Measurements from ENCODE around the gene NCAPH2.

NCAPH2 gene

DNA sequence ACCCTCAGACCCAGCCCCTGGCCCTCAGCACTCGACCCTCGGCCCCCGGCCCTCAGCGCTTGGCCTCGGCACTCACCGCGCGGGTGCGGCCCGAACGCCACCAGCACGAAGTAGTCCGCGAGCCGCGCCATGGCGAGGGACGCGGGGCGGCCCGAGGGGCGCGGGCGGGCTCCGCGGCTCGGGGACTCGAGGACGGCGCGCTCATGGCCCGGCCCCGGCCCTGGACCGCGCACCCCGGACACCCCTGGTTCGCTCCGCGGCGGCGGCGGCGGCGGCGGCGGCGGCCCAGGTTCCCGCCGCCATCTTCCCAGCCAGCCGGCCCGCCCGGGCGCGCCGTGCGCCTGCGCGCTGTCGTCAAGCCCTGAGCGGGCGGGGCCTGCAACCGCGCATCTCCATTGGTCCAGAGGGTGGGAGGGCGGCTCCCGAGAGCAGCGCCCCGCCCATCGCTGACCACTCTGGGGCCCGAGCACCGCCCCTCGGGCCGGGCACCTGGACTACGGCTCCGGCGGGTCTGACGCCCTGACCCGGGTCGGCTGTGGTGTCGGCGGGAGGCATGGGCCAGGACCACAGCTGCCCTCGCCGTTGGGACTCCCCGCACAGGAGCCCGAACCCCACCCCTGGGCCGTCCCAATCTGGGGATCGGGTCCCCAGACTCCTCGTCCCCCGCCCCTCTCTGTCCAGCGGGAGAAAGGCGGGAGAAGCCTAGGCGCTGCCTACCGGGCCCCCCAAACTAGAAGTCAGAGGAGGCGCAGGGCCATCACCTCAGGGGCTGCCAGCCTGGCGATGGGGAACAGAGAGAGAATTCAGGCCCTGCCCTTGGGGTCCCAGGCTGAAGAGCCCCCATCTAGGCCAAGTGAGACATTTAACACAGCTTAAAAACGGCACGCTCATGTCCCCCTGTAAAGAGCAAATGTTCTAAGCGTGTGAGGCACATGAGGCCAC, 33.0 kb upstream of the NCAPH2 start, which contains the start of gene SBF1:
Gene SBF1, minus strand, starts transcription at position 326 of the 942 bp plus-strand sequence. Its CDS starts 195 bp downstream, at position 131.
- peak; percentile 89 for DNase-seq (ENCODE audit: low spot score)

DNA sequence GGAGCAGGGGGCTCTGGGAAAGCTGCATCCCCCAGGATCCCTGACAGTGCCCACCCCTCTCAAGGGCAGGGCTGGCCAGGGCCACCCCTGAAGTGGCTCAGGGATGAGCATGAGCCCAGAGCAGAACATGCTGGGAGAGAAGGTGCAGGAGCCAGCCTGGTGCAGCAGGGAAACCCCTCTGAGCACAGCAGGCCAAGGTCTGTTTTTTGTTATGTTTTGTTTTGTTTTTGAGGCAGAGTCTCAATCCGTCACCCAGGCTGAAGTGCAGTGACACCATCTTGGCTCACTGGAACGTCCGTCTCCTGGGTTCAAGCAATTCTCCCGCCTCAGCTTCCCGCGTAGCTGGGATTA, 32.4 kb upstream of the NCAPH2 start:
- no peak for DNase-seq (ENCODE audit: low spot score)

DNA sequence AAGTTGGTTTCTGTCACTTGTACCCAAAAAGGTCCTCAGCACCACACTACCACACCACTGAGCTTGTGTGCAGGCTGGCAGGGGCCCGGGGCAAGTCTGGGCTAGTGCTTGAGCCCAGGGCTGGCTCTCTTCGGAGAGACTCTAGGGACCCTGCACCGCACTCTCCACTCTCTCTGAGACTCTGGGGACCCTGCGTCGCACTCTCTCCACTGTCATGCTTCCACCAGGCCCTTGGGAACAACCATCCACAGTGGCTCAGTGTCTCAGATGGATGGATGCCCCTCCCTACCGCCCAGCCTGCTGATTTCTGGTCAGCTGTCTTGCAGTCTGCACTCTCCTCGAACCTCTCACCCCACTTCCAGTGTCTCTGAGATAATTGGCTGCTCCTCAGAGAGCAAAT, 31.2 kb upstream of the NCAPH2 start:
- DNase-seq (ENCODE audit: low spot score), result no peak

DNA sequence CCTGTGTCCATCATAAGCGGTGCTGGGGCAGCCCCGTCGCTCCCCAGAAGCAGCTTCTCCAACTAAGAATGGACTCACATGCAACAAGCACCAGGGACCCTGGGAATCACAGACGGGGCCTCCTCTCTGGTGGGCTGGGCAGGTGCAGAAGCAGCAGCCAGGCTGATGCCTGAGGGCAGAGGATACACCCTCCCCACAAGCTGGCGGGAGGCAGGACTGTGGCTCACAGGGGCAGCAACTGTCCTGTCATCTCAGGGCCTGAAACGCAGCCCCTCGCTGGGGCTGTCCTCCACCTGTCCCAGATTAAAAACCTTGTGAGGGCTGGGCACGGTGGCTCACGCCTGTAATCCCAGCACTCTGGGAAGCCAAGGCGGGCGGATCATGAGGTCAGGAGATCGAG, 30.1 kb upstream of the NCAPH2 start:
- no peak for DNase-seq (ENCODE audit: low spot score)

DNA sequence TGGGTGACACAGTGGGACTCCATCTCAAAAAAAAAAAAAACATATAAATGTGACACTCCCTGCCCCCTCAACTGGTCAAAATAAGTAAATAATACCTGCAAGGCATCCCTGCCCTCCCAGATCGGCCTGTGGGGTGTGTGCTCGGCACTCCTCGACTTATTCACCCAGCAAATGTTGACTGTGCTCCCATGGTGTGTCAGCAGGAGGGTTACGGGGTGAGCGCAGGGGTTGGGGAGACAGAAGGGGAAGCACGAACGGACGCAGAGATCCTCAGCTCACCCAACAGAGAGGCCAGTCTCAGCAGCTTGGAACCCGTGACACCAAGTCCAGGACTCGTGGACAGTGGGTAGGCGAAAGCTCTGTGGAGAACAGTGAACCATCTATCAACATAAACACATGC, 28.3 kb upstream of the NCAPH2 start:
- DNase-seq (ENCODE audit: low spot score), result no peak

DNA sequence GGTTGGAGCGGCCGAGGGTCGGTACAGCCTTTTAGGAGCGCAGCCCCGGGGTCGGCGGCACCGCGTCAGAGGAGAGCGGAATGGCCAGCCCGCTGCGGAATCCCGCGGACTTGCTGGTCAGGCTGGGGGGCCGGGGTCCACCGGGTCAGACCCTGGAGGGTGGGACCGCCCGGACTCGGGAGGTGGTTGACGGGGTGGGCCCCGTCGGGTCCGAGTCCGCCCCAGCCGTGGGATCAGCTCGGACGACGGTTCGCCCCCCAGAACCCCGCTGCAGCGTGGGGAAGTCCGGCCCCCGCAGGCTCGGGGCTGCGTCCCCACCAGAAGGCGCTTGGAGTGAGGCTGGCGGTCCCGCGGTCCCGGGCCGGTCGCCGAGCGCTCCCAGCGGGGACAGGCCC, 27.0 kb upstream of the NCAPH2 start:
- DNase-seq (ENCODE audit: low spot score), result no peak

DNA sequence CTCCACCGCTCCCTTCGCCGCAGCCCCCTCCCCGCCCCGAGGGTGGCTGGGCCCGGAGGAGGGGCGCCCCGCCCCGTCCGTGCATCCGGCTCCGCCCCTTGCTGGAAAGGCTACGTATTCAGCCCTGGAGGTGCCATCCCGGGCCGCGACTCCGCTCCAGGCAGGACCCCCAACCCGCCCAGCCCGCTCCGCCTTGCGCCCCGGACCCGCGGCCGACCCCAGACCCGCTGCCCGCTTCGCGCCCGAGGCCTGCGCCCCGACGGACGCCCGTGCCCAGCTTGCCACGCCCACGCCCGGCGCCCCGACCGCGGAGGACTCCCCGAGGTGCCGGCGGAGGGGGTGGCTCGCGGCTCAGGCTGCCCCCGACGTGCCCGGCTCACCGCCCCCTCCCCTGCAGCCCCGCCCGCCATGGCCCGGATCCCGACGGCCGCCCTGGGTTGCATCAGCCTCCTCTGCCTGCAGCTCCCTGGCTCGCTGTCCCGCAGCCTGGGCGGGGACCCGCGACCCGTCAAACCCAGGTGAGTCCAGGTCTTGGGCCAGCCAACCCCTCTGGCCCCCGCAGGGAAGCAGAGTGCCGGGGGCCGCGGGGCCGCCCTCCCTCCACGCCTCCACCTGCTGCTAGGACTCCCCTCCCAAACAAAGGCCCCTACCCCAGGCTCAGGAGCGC, 26.5 kb upstream of the NCAPH2 start, which contains the start of gene ADM2:
Gene ADM2, plus strand, starts transcription at position 104 of the 667 bp plus-strand sequence. Its CDS starts 305 bp downstream, at position 409.
- DNase-seq (ENCODE audit: low spot score), result peak; percentile 58

DNA sequence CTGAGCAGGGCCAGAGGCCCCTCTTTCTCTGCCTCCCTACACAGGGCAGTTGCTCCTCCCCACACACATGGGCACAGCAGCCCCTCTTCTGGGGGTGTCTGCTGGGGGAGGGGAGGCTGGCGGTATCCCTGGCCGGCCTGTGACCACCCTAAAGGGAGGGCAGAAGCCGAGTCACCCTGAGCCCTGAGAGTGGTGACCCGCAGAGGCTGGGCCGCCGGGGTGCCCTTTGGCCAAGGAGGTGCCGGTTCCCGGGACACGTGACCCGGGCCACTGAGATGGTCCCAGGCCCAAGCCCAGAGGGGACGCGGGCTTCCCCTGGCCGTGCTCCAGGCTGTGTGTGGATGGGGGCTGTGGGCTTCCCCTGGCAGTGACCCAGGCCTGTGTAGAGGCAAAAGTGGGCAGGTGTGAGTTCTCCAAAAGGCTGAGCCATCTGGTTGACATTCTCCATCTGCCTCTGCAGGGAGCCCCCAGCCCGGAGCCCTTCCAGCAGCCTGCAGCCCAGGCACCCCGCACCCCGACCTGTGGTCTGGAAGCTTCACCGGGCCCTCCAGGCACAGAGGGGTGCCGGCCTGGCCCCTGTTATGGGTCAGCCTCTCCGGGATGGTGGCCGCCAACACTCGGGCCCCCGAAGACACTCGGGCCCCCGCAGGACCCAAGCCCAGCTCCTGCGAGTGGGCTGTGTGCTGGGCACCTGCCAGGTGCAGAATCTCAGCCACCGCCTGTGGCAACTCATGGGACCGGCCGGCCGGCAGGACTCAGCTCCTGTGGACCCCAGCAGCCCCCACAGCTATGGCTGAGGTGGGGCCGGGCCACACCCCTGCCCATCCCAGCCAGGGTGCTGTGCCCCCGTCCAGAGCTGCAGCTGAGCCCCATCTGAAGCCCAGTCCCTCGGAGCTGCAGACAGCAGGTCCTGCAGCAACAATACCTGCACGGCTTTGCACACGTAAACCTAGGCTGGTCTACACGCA, 25.6 kb upstream of the NCAPH2 start:
- no peak for DNase-seq (ENCODE audit: low spot score)

DNA sequence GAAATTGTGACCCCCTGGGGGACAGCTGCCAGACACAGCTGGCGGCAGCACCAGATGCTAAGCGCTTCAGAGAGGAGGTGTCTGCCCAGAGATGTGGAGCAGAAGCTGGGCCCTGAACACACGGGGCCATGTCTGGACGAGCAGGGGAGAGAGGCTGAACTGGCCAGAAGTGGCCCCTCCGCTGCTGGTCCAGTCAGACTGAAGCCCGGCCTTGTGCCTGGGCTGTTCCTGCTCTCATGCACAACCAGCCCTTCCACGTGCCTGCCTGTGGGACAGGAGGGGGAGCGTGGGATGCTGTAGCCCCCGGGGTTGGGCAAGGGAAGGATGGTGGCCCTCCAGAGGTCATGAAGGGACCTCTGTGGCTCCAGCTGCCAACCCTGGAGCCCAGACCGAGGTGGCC, 24.9 kb upstream of the NCAPH2 start:
- no peak for DNase-seq (ENCODE audit: low spot score)

DNA sequence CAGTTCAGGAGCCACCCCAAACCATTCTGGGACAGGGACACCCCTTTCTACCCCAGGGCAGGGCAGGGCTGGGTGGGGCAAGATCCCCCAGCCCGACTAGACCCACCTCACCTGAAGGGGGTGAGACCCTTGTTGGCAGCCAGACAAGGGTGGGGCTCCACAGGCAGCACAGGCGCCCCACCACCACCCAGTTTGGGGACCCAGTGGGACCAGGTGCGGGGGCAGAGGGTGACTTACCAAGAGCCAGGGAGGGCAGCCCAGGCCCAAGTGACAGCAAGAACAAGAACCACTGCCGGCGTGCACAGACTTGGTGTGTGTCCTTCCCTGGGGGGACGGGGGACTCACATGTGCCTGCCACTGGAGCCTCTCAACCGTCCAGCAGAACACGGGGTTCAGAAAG, 24.5 kb upstream of the NCAPH2 start:
- DNase-seq (ENCODE audit: low spot score), result no peak

DNA sequence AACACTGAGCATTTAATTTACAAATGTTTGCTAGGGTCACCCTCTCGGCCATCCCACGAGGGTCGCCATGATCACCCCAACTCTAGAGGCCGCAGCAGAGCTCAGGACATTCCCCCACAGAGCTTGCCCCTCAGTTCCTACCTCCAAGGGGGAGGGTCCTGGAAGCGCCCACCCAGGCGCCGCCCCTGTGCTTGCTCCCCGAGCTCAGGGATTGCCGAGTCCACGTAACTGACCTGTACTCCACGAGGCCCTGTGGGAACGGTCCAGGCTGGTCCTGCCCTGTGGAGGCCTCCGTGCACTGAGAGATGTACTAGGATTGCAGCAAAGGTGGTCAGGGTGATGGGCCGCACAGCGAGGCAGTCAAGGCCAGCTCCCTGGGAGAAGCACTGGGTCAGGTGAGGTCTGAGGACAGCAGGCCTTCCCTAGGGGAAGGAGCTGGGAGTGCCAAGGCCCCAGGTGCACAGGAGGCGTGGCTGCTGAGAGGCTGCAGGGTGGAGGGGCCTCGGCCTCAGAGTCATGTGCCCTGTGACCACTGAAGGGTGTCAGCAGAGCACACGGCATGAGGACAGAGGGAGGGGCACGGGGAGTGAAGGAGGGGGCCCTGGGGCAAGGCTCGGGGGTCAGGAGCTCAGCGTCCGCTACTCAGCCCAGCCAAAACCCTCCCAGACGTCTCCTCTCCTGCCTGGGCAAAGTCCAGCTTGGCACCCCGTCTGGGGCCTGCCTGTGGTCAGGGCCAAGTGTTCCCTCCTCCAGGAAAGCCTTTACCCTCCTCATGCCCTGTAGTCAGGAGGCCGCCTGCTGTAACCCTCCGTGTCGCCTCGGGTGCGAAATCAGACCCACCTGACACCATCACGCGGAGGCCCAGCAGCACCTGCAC, 23.8 kb upstream of the NCAPH2 start:
- DNase-seq (ENCODE audit: low spot score), result no peak

DNA sequence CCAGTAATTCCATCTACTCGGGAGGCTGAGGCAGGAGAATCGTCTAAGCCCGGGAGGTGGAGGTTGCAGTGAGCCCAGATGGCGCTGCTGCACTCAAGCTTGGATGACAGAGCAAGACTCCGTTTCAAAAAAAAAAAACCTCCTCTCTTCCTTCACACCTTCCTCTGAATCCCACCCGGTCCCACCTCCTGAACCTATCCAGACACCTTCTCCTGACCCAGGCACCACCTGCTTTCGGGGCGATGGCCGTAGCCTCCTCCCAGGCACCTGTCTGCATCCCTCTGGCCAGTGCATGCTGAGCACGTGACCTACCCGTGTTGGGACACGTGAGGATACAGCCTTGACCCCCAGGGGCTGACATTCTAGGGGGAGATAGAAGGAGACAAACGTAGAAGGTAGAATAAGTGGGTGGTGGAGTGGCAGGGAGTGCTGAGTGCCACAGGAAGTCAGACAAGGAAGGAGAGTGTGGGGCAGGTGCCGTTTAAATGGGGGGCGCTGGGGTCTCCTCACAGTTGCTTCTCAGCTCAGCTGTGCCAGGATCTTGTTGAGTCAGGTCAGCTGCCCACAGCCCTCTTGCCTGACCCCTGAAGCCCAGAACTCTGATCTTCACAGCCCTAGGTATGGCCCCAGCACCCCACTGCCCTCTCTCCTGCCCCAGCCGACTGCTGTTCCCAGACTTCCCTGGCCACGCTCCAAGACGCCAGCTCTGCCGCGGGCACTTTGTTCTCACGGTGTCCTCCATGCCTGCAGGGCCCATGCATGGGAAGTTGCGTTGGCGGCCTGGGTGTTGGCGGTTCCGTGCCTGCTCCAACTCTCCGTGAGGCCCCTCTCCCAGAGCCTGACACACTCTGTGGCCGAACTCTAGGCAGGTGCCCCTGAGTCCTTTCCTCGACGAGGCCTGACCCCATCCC, 22.5 kb upstream of the NCAPH2 start:
- DNase-seq (ENCODE audit: low spot score), result no peak

DNA sequence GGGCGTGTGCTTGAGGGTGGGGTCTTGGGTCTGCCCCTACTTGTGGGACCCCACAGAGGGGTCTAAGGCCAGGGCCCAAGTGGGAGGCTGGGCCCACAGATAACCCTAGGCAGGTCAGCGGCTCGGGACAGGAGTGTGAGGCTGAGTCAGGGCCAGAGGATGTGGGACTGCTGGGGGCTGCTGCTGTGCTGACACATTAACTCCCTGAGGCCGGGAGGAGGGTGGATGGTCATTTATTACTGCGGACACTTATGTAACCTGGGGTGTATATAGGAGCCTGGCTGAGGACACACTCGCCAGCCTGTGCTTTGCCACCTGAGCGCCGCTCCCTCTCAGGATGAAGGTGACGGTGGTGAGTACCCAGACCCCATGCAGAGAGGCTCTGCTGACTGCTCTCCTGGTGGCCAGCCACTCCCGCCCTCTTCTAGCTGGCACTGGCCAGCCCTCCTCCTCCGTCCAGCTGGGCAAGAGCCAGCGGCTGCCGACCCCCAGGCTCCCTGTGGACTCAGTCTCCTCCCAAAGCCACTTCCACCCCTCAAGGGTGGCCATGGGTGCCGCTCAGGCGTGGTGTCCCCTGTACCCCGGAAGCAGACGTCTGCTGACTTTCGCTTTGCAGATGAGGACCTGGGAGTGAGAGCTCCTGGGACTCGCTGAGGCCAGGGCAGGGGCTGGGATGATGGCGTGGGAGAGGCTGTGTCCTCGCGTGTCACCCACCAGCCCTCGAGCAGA, 21.3 kb upstream of the NCAPH2 start, which contains the start of gene MIOX:
Gene MIOX, plus strand, starts transcription at position 299 of the 729 bp plus-strand sequence. Its CDS starts 39 bp downstream, at position 338.
- DNase-seq (ENCODE audit: low spot score), result no peak

DNA sequence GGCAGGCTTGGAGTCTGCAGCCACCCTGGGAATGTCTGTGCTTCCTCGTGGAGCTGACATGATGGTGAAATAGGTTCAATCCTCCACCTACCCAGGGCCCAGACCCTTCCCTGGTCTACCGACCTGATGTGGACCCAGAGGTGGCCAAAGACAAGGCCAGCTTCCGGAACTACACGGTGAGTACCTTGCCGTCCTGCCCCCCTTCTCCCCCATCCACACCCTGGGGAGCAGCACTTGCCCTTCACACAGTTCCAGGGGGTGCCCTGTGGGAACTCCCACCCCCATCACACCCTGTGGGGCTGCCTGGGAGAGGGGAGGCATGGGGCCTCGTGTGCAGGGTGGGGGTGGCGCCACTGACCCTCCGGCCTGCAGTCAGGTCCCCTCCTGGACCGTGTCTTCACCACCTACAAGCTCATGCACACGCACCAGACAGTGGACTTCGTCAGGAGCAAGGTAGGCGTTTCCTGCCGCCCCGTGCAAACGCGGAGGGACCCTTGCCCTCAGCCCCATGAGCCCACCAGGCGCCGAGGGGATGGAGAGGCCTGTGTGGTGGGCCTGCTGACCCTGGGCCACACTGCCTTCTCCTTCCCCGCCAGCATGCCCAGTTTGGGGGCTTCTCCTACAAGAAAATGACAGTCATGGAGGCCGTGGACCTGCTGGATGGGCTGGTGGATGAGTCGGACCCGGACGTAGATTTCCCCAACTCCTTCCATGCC, 20.6 kb upstream of the NCAPH2 start:
- no peak for DNase-seq (ENCODE audit: low spot score)

DNA sequence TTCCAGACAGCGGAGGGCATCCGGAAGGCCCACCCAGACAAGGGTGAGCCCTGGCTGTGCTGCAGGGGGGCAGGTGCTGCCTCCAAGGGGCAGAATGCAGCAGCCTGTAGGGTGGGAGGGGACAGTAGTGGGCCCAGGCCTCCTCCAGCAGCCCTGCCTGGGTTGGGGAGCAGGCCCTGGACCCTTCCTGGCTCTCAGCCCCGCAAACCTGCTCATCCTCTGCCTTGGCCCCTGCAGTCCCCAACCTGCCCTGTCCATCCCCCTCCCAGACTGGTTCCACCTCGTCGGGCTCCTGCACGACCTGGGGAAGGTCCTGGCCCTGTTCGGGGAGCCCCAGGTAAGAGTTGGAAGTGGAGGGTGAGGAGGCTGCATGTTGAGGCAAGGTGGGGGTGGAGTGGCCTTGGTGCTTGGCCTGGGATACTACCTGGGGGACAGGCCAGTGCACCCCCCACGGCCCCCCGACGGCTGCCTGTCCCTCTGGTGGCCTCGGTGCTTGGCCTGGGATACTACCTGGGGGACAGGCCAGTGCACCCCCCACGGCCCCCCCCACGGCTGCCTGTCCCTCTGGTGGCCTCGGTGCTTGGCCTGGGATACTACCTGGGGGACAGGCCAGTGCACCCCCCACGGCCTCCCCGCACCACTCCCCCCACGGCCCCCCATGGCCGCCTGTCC, 19.9 kb upstream of the NCAPH2 start:
- no peak for DNase-seq (ENCODE audit: low spot score)

DNA sequence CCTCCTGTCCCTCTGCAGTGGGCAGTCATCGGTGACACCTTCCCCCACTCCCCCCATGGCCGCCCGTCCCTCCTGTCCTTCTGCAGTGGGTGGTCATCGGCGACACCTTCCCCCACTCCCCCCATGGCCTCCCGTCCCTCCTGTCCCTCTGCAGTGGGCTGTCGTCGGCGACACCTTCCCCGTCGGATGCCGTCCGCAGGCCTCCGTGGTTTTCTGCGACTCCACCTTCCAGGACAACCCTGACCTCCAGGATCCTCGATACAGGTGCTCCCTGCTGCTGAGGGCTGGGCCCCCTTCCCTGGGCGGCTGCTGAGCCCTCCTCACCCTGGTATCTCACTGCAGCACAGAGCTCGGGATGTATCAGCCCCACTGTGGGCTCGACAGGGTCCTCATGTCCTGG, 19.1 kb upstream of the NCAPH2 start:
- DNase-seq (ENCODE audit: low spot score), result no peak

DNA sequence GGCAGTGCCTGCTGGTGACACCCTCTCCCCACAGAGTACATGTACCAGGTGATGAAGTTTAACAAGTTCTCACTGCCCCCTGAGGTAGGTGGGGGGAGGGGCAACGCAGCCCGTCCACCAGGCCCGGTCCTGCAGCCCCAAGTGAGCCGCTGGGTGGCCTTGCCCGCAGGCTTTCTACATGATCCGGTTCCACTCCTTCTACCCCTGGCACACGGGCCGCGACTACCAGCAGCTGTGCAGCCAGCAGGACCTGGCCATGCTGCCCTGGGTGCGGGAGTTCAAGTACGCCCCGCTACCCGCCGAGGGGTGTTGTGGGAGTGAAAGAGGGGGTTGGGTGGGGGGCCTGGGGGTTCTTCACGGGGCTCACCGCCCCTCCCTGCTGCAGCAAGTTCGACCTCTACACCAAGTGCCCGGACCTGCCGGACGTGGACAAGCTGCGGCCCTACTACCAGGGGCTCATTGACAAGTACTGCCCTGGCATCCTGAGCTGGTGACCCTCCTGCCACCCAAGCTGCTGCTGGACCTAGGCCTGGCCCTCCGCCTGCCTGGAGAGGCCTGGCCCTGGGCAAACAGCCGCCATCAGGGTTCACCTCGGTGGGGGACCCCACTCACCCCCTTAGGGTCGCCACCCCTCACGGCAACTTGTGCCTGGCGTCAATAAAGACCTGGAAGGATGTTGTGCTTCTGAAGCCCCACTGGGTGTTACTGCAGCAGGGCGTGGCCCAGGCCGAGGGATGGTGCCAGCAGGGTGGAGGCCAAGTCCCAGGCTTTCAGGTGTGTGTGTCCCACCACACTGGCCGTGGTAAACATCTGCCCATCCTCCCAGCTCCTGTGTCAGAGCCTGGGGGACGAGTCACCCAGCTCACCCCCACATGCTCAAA, 18.4 kb upstream of the NCAPH2 start:
- DNase-seq (ENCODE audit: low spot score), result no peak
